NCI-H69 (cell line): Measurements from ENCODE around the gene RCCD1.
"Not testable (repeated sequence)": the region's sequence is repeated elsewhere in the genome, so short reads cannot be mapped to it uniquely, and the experiment has no call there.

Experiments
- DNase-seq: peaks from one replicate; lab custom pipeline; 2025; lab: John Stamatoyannopoulos, UW

RCCD1 gene

DNA sequence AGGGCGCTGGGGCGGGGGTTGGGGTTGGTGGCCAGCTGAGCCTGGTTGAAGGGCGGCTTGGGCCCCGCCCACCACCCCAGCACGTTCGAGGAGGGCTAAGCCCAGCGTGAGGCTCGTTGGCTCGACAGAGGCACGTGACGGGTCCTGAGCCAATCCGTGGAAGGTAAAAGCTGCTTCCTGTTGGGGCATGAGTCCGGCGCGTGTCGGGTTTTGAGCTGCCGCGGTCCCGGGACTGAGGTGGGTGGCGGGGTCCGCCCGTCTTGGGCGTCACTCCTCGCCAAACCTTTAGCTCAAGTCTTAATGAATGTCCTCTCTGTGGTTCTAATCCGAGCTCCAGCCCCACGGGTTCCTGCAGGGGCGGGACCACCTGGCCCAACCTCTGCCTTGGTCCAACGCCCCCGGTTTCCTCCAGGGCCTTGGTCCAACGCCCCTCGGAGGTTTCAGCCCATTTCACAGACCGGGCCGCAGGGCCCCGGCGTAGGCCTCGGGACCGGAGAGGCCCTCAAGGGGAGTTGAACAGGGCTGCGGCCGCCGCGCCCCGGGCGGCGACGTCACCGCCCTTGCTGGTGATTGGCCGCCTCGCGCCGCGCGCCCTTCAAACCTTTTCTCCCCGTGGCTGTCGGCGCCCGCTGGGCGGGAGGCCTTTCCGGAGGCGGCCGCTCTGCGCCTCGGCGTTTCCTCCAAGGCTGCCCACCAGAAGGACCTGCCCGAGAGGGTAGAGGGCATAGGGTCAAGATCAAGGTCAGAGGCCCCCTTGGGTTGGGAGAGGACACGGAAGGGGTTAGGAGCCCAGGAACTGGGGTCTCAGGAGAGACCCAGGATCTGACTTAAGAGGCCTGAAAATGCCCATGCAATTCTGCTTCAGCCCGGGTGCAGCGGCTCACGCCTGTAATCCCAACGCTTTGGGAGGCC is at the start of gene RCCD1:
Gene RCCD1, plus strand, starts transcription at position 173 of the 912 bp plus-strand sequence. CDS start 1,851 bp downstream, outside the sequence.
- no peak for DNase-seq

- no peak for DNase-seq
Observed at GRCh38 chr15:90905306-90906180, 49.1 kb upstream of the RCCD1 start.

DNA sequence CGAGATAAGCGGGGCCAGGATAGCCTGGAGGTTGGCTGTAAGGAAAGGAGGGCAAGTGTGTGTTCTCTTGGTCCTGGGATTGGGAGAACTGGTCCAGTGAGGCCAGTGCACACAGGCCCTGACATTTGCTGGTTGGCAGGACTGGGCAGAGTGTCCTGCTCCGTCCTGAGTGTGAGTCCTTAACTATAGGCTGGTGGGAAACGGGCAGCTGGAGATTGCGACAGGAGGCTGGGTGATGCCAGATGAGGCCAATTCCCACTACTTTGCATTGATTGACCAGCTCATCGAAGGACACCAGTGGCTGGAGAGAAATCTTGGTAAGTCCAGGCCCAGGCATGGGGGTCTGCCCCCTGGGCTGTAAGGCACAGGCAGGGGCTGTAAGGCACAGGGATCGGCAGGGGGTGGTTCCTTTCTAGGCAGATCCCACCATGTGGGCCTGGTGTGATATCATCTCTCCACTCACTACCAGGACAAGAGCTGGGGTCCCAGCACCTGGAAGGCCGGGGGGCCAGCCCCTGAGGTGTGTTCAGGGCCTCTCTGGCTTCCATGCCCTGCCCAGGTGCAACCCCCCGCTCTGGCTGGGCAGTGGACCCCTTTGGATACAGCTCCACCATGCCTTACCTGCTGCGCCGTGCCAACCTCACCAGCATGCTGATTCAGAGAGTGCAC is 48.4 kb upstream of the RCCD1 start:
- DNase-seq = no peak

GRCh38 chr15:90907051-90907660 is 47.5 kb upstream of the RCCD1 start:
- DNase-seq = no peak

DNA sequence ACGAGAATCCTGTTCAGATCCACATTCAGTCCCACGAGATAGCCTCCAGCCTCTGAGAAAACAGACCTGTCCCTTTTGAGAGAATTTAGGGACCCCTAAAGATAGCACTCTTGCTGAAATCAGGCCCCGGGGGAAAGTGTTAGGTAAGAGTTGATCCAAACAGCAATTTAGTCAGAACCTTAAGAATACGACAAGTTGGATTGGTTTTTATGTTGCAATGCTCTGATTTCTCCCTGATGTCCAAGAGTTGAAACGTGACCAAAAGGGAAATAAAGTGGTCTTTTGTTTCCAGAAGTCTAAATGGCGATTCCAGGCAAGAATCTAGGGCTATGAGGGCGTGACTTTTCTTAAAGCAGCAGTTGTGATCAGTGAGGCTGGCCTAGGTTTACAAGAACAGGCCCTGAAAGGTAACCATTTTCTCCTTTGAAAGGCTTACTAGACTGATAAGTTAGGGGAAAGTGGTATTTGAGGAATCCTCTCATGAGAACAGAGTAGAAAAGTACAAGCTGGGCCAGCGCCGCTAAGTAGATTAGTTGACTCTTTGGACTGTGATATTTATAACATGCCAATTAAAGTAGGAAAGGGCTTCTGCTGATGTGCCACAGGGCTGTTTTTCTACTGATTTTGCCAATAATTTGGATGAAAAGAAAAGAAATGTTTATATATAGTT is 46.7 kb upstream of the RCCD1 start:
- no peak for DNase-seq

DNA sequence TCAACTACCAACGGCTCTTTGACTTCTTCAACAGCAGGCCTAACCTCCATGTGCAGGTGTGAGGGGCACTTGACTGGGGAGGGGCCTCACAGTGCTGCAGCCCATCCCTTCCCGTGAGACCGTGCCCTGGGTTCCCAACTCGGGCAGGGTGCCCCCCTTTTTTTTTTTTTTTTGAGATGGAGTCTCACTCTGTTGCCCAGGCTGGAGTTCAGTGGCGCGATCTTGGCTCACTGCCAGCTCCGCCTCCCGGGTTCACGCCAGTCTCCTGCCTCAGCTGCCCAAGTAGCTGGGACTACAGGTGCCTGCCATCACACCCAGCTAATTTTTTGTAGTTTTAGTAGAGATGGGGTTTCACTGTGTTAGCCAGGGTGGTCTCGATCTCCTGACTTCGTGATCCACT is 45.2 kb upstream of the RCCD1 start:
- not testable (repeated sequence) for DNase-seq

- no peak for DNase-seq
Observed at GRCh38 chr15:90909976-90910375, 44.7 kb upstream of the RCCD1 start.

- no peak for DNase-seq
Observed at GRCh38 chr15:90910441-90911301, 44.0 kb upstream of the RCCD1 start.

DNA sequence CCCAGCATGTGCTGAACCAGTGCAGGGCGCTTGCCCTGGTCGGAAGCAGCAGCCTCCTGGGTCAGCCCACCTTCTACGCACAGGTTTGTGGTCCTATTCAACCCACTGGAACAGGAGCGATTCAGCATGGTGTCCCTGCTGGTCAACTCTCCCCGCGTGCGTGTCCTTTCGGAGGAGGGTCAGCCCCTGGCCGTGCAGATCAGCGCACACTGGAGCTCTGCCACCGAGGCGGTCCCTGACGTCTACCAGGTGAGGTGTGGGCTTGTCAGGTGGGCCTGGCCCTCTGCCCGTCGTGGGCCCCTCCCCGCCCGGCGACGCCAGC is 43.4 kb upstream of the RCCD1 start:
- no peak for DNase-seq

GRCh38 chr15:90911906-90912769 is 42.5 kb upstream of the RCCD1 start:
- DNase-seq = no peak

GRCh38 chr15:90912770-90913075 is 42.0 kb upstream of the RCCD1 start:
- no peak for DNase-seq

DNA sequence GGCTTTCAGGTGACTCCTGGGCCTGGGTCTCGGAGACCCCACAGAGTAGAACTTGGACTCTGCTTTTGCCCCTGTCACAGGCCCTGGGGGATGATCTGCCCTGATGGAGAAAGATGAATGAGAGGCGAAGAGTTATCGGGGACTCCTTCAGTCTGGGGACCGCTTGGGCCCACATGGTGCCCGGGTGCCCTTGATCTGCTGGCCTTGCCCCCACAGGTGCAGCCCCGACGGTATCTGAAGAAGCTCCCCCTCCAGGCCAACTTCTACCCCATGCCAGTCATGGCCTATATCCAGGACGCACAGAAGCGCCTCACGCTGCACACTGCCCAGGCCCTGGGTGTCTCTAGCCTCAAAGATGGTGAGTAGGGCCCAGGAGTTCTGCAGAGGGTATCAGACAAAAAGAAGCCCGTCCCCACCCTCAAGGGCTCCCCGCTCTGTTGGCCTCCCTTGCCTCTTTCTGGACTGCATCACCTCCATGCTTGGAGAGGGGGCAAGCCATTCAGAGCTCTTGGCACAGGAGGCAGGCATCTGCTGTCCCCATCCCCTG is 41.2 kb upstream of the RCCD1 start:
- no peak for DNase-seq

- no peak for DNase-seq
Observed at GRCh38 chr15:90914305-90915080, 40.2 kb upstream of the RCCD1 start.

GRCh38 chr15:90915216-90915807 is 39.4 kb upstream of the RCCD1 start:
- no peak for DNase-seq

- DNase-seq = no peak
Observed at GRCh38 chr15:90915808-90916440, 38.8 kb upstream of the RCCD1 start.

- DNase-seq = no peak
Observed at GRCh38 chr15:90916461-90916860, 38.2 kb upstream of the RCCD1 start.

DNA sequence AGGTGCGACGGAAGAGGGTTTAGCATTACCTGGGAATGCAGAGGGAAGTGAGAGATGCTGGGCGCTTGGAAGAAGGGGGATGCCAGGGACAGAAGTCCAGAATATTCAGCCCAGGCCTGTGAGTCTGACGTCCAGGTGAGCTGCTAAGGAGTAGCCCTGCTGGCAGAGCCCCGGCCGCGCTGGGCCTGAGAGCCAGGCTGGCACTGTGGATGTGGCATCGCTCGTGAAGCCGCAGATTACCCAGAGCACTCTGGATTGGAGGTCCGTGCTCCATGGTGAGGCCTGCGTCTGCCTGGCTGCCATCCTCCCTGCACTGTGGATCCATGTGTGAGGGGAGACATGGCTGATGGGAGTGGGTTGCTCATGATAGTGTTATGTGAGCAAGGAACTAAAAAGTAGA is 37.1 kb upstream of the RCCD1 start:
- no peak for DNase-seq
